Thyroid gland (tissue), 4 donors: Measurements from ENCODE around the gene SKIC2.

Experiments used
- POLR2A ChIP-seq, 2 donors: fragments of 450-650 bp; IDR thresholded peaks; one replicate each; pipeline ENCODE4 v1.6.1; 2017; ENCODE audit warnings: antibody characterized with exemption in 2 of 2, mild to moderate bottlenecking in 2 of 2, moderate library complexity in 1 of 2
- TF ChIP-seq, protein P1 (sequence below), 6 experiments: fragments of 200-600 bp in 3 of 6; fragments of 450-650 bp in 3 of 6; sonication (generic) in 3 of 6; IDR thresholded peaks; one replicate each; pipeline ENCODE4 v1.5.1; 2016 to 2019; ENCODE audit warnings: antibody characterized with exemption in 6 of 6, mild to moderate bottlenecking in 2 of 6, inconsistent platforms in 1 of 6, moderate library complexity in 1 of 6

DNA sequence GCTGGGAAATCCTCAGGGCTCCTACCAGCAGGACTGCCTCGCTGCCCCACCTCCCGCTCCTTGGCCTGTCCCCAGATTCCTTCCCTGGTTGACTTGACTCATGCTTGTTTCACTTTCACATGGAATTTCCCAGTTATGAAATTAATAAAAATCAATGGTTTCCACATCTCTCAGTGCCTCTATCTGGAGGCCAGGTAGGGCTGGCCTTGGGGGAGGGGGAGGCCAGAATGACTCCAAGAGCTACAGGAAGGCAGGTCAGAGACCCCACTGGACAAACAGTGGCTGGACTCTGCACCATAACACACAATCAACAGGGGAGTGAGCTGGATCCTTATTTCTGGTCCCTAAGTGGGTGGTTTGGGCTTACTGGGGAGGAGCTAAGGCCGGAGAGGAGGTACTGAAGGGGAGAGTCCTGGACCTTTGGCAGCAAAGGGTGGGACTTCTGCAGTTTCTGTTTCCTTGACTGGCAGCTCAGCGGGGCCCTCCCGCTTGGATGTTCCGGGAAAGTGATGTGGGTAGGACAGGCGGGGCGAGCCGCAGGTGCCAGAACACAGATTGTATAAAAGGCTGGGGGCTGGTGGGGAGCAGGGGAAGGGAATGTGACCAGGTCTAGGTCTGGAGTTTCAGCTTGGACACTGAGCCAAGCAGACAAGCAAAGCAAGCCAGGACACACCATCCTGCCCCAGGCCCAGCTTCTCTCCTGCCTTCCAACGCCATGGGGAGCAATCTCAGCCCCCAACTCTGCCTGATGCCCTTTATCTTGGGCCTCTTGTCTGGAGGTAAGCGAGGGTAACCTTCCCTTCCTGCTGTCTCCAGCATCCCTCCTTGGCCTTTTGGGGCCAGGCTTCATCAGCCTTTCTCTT, 13.2 kb upstream of the SKIC2 start, which contains the start of gene CFB:
- TF ChIP-seq, protein P1, sequence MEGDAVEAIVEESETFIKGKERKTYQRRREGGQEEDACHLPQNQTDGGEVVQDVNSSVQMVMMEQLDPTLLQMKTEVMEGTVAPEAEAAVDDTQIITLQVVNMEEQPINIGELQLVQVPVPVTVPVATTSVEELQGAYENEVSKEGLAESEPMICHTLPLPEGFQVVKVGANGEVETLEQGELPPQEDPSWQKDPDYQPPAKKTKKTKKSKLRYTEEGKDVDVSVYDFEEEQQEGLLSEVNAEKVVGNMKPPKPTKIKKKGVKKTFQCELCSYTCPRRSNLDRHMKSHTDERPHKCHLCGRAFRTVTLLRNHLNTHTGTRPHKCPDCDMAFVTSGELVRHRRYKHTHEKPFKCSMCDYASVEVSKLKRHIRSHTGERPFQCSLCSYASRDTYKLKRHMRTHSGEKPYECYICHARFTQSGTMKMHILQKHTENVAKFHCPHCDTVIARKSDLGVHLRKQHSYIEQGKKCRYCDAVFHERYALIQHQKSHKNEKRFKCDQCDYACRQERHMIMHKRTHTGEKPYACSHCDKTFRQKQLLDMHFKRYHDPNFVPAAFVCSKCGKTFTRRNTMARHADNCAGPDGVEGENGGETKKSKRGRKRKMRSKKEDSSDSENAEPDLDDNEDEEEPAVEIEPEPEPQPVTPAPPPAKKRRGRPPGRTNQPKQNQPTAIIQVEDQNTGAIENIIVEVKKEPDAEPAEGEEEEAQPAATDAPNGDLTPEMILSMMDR (IDR thresholded peaks at IDR 0.05) = no peak
- peak in 1 of 2 donors; percentile 14 for TF ChIP-seq POLR2A (IDR thresholded peaks at IDR 0.05)
